GM18508 (cell line): ENCODE data around the gene ANKRD17.
A peak's percentile ranks its signal among the peaks of the same experiment; 100 is the strongest.
"Not testable (repeated sequence)": the region's sequence is repeated elsewhere in the genome, so short reads cannot be mapped to it uniquely, and the experiment has no call there.

Source experiments
- ATAC-seq: cut with Tn5 transposase; IDR thresholded peaks from one replicate; pipeline ENCODE4 v1.9.1; 2021; ENCODE audit warnings: moderate number of reproducible peaks; ENCODE audit not compliant: insufficient read depth, unreplicated experiment

ANKRD17 gene, protein sequence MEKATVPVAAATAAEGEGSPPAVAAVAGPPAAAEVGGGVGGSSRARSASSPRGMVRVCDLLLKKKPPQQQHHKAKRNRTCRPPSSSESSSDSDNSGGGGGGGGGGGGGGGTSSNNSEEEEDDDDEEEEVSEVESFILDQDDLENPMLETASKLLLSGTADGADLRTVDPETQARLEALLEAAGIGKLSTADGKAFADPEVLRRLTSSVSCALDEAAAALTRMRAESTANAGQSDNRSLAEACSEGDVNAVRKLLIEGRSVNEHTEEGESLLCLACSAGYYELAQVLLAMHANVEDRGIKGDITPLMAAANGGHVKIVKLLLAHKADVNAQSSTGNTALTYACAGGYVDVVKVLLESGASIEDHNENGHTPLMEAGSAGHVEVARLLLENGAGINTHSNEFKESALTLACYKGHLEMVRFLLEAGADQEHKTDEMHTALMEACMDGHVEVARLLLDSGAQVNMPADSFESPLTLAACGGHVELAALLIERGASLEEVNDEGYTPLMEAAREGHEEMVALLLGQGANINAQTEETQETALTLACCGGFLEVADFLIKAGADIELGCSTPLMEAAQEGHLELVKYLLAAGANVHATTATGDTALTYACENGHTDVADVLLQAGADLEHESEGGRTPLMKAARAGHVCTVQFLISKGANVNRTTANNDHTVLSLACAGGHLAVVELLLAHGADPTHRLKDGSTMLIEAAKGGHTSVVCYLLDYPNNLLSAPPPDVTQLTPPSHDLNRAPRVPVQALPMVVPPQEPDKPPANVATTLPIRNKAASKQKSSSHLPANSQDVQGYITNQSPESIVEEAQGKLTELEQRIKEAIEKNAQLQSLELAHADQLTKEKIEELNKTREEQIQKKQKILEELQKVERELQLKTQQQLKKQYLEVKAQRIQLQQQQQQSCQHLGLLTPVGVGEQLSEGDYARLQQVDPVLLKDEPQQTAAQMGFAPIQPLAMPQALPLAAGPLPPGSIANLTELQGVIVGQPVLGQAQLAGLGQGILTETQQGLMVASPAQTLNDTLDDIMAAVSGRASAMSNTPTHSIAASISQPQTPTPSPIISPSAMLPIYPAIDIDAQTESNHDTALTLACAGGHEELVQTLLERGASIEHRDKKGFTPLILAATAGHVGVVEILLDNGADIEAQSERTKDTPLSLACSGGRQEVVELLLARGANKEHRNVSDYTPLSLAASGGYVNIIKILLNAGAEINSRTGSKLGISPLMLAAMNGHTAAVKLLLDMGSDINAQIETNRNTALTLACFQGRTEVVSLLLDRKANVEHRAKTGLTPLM (N-terminal part only)

DNA sequence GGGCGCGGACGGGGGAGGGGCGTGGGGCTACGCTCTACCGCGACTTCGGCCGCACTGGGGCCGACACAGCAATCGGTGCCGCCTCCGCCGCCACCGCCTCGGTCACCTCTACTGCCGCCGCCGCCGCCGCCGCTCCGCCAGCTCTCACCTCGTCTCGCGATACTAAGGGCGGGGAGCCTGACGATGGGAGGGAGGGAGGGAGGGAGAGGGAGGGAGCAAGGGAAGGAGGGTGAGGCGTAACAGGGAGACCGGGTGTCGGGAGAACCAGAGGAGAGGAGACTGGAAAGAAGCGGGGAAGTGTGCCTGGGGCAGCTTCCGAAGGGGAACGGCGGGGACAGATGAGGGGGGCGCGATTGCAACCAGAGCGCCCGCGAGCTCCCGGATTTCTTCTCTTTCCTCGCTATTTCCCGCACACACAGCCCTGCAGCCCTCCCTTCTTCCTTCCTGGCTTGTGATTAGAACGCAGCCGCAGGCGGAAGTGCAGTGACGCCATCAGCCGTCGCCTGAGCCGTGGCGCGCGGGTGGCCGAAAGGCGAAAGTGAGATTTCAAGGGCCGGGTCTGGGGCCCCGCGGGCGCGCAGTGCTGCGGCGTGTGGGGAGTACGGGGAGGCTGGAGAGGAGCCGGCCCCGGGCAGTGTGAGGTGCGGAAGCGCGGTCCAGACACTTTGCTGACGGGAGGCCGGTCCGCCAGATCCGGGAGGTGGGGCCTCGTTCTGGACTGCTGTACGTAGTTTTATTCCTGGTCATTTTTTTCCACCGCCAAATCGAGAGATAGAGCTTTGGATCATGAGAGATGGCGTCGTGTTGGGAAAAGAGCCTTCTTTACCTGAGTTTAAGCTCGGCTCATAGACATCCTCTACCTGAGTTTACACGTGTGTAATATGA lies at the start of gene ANKRD17:
Gene ANKRD17 (minus strand): TSS at position 113 of the 885 bp plus-strand sequence. CDS start 130 bp downstream, outside the sequence.
- ATAC-seq, result peak; percentile 62

GRCh38 chr4:73308286-73308685 lies 49.7 kb upstream of the ANKRD17 start:
- no peak for ATAC-seq

- ATAC-seq, result no peak
Measured at GRCh38 chr4:73303711-73304110, 45.1 kb upstream of the ANKRD17 start.

DNA sequence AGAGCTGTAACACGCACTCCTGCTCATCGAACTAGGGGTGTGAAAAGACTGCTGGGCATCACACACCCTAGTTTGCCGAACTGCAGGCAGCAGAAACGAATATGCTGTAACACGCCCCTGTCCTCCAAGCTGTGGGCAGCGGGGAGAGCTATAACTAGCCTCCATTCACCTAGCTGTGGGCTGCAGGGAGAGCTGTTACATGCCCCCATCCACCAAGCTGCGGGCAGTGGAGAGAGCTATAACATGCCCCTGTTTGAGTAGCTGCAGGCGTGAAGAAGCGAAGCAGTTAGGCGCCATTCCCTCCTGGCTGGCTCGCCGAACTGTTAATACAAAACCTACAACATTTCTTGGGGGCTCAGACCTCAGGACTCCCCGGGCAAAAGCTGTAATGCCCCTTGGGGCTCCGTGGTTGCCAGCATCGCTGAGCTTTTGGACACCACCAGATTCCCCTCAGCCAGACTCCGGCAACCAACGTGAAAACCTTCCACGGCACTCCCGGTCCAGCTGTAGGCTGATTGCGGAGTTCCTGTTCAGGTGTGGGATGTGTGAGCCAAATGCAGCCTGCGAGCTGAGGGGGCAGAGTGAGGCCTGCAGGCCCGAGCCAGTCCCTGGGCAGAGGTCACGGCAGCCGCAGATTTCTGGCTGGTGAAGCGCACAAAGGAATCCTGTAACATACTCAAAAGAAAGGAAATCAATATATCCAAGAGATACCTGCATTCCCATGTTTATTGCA lies 41.1 kb upstream of the ANKRD17 start:
- no peak for ATAC-seq

DNA sequence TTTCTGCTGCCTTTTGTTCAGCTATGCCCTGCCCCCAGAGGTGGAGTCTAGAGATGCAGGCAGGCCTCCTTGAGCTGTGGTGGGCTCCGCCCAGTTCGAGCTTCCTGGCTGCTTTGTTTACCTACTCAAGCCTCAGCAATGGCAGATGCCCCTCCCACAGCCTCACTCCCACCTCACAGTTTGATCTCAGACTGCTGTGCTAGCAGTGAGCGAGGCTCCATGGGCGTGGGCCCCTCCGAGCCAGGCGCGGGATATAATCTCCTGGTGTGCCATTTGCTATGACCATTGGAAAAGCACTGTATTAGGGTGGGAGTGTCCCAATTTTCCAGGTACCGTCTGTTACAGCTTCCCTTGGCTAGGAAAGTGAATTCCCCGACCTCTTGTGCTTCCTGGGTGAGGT lies 34.1 kb upstream of the ANKRD17 start:
- ATAC-seq, result not testable (repeated sequence)

GRCh38 chr4:73281982-73282381 lies 23.4 kb upstream of the ANKRD17 start:
- ATAC-seq, result no peak

DNA sequence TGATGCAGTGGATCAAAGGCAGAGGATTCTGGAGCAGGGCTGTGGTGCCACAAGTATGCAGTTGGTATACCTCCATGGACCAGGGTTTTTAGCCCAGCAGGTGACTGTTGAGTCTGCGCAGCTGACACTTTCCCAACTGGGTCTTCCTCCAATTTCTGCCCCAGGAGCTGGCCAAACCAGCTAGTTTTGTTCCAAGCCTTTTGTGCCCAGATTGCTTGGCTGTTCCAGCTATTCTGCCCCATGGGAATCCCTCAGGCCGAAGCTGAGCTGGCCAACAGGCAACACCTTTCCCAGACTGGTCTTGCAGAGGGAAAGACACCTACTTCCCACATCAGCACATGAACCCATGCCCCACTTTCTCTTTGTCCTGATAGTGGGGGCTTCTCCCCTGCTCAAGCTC lies 22.8 kb upstream of the ANKRD17 start:
- ATAC-seq, result no peak

- no peak for ATAC-seq
Measured at GRCh38 chr4:73277201-73277600, 18.6 kb upstream of the ANKRD17 start.

DNA sequence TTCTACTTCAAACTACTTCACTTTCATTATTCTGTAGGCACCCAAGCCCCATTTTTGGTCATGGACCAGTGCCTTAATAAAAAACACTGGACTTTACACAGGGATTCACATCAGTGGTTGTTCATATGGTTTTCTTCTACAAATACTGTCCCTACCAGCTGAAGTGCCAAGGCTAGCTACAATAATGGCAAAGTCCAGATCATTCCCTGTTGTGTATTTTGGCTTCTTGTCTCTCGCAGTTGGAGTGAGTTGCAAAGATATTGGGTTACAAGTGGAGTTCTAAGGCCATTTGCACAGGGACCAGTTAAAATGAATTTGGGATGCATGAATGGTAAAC lies 16.7 kb upstream of the ANKRD17 start:
- no peak for ATAC-seq

DNA sequence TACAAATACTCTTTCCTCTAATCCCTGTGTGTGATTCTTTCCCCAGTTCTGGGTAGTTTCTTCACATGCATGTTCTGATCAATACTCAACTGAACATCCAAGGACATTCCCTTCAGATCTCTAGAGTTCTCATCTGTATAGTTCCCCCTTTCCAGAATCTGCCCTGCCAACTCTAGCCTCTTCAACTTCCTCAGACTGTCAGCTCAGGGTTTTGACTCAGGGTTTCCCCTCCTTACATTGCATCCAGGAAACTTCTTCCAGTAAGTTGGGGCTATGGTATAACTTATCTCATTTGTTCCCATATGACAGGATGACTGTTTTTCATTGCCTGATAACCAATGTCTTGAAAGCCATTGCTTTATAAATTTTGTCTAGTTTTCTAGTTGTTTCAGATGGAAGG lies 14.2 kb upstream of the ANKRD17 start:
- ATAC-seq, result no peak

DNA sequence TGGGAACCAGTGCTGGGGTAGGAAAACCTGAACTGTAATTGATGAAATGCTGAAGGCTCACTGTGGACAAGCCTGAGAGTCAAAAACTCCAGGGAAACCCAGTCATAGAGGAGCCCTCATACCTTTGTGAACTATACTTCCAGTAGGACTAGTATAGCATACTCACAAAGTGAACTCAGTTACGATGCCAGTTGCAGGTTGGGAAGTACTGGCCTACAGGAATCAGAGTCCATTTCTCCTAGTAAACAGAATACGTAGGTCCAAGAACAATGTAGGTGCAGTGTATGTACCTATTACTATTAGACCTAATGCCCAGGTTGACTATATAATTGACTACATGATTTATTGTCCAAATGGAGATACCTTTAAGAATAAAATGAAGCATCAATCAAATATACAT lies 8.5 kb upstream of the ANKRD17 start:
- no peak for ATAC-seq

GRCh38 chr4:73259571-73260090 lies 1.0 kb upstream of the ANKRD17 start:
- ATAC-seq, result no peak

- peak; percentile 12 for ATAC-seq
Measured at GRCh38 chr4:73258436-73258685, 237 bp downstream of the ANKRD17 start.

DNA sequence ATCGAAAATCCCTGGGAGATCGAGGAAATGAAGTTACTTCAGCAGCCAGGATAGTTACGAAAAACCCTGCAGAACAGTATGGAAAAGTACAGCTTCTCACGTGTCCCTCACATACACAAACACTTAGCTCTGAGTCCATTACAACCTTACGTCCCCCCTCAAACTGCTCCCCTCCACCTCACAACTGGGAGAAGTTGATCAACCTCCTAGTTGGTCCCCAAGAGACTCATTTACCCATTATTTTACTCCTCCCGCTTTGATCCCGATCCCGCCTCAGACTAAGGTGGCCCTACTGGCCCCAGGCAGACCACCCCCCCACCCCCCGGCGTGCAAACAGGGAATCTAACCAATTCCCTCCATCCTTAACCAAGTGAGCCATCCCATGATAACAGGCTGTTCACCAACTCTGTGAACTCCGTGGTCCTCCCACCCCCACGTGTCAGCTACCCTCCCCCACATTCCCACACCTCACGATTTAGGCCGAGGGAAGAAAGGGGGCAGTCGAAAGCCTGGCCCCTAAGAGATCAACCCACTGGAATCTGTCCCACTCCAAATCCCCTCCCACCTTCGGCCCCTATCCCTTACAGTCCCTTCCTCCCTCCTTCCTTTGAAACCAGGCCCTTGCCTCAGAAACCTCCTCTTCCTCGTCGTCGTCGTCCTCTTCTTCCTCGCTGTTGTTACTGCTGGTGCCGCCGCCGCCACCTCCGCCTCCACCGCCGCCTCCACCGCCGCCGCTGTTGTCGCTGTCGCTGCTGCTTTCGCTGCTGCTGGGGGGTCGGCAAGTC lies 755 bp downstream of the ANKRD17 start:
- ATAC-seq, result no peak

DNA sequence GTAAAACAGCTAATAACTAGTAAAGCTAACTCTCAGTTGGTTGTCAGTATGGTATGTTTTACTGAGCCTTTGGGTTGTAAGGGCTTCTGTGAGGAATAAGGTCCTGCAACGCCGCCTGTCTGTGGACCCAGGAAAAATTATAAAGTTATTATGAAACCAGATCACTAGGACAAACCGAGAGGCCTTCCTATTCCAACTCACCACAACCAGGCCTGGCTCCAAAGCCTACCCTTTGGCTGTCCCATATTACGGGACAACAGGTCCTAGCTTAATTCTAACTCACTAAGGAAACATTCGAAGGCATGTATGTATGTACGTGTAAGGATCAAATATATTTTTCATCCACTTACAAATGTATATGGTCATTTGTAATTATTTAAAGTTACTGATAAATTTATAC lies 1.4 kb downstream of the ANKRD17 start:
- no peak for ATAC-seq

DNA sequence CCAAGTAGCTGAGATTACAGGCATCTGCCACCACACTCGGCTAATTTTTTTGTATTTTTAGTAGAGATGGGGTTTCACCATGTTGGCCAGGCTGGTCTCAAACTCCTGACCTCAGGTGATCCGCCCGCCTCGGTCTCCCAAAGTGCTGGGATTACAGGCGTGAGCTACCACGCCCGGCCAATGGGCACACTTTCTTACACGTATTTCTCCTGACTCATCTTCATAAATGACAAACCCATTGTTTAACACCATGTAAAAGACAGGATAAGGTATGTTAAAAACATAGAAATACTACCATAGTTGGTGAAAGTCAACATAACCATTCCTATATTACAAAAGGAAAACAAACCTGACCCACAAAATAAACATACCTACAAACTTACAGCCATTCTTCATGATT lies 2.8 kb downstream of the ANKRD17 start:
- ATAC-seq, result not testable (repeated sequence)

DNA sequence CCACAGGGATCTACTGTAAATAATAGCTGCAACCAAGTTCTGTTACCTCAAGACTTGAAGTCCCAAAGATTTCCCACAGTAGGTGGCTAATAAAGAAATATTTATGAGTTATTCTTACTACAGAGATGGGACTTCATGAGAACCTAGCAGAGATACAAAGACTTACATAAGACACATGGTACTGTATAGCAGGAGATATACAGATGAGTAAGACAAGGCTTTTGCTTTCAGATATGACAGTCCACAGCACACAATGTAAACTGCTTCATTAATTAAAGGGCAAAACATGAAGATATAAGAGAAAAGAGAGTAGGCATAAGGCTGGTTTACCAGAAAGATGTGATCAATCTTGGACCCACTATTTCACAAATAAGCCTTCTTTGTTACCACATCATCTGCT lies 6.6 kb downstream of the ANKRD17 start:
- ATAC-seq, result no peak

GRCh38 chr4:73251384-73251783 lies 7.2 kb downstream of the ANKRD17 start:
- ATAC-seq, result no peak
